DND-41 (cell line): ENCODE results near the gene GNA14.

ENCODE experiments used
- ATAC-seq: fragments of 200-7000 bp; cut with Tn5 transposase; 3 replicates; pipeline ENCODE4 v1.9.1; 2021; ENCODE audit warnings: low read depth; ENCODE audit not compliant: insufficient read depth
- DNase-seq: peaks from one replicate; pipeline ENCODE4 v3.0.0-alpha.2; 2020
- H2AFZ ChIP-seq: 2 replicates; pipeline ENCODE4 v1.6.0; 2012; ENCODE audit warnings: low read depth, low read length
- H3K27ac ChIP-seq: 2 replicates; pipeline ENCODE4 v1.5.1; 2012; ENCODE audit warnings: low read length, inconsistent platforms
- H3K27me3 ChIP-seq: fragments of 200-600 bp; sonication (generic); 2 replicates; pipeline ENCODE4 v1.6.0; 2012; ENCODE audit warnings: low read length, mild to moderate bottlenecking, inconsistent platforms; ENCODE audit not compliant: insufficient read depth, poor library complexity
- H3K36me3 ChIP-seq: 2 replicates; pipeline ENCODE4 v1.5.1; 2012; ENCODE audit warnings: low read length, inconsistent platforms; ENCODE audit not compliant: insufficient read depth
- H3K4me1 ChIP-seq: 2 replicates; pipeline ENCODE4 v1.5.1; 2012; ENCODE audit warnings: mild to moderate bottlenecking, low read length; ENCODE audit not compliant: insufficient read depth
- H3K4me2 ChIP-seq: 2 replicates; pipeline ENCODE4 v1.6.0; 2012; ENCODE audit warnings: mild to moderate bottlenecking, moderate library complexity, low read length, inconsistent platforms; ENCODE audit not compliant: insufficient read depth
- H3K4me3 ChIP-seq, 2 experiments: fragments of 200-600 bp in 1 of 2; shearing (Covaris generic) in 1 of 2; 2 replicates each; pipeline ENCODE4 v1.5.1; 2012 to 2016; ENCODE audit warnings: inconsistent platforms in 2 of 2, low read length in 2 of 2, mild to moderate bottlenecking in 2 of 2, low read depth in 1 of 2, moderate library complexity in 1 of 2
- H3K79me2 ChIP-seq: 2 replicates; pipeline ENCODE4 v1.6.0; 2012; ENCODE audit warnings: low read length, inconsistent platforms; ENCODE audit not compliant: insufficient read depth
- H3K9ac ChIP-seq: 2 replicates; pipeline ENCODE4 v1.6.0; 2012; ENCODE audit warnings: low read depth, mild to moderate bottlenecking, inconsistent platforms, low read length, moderate library complexity
- H3K9me3 ChIP-seq: 2 replicates; pipeline ENCODE4 v1.5.1; 2012; ENCODE audit warnings: low read length, moderate library complexity, mild to moderate bottlenecking, inconsistent platforms; ENCODE audit not compliant: insufficient read depth, severe bottlenecking
- H4K20me1 ChIP-seq: 2 replicates; pipeline ENCODE4 v1.6.0; 2012; ENCODE audit warnings: low read length; ENCODE audit not compliant: insufficient read depth
- CTCF ChIP-seq: IDR thresholded peaks from 2 replicates; pipeline ENCODE4 v1.5.1; 2012; ENCODE audit warnings: borderline replicate concordance, low read length, moderate library complexity, mild to moderate bottlenecking; ENCODE audit not compliant: poor library complexity, severe bottlenecking; ENCODE audit errors: extremely low read depth
- EZH2 ChIP-seq: IDR thresholded peaks from 3 replicates; pipeline ENCODE4 v1.6.1; 2012; ENCODE audit warnings: borderline replicate concordance, low read depth, mild to moderate bottlenecking, moderate library complexity, low read length, inconsistent platforms; ENCODE audit not compliant: severe bottlenecking

Gene GNA14

GRCh38 chr9:77680581-77680980, 32.5 kb upstream of the GNA14 start:
- H3K9me3 ChIP-seq: no peaks in the 10 kb centered on the region
- no peak overlapping the region for H3K4me2 ChIP-seq
- no peaks in the 10 kb centered on the region for H3K79me2 ChIP-seq
- no peak overlapping the region for H2AFZ ChIP-seq
- no peak overlapping the region for H3K4me3 ChIP-seq
- no peaks in the 10 kb centered on the region for H3K4me1 ChIP-seq
- no peaks in the 10 kb centered on the region for H3K36me3 ChIP-seq
- H3K27ac ChIP-seq: no peak overlapping the region
- no peaks in the 10 kb centered on the region for H4K20me1 ChIP-seq
- ATAC-seq: no peak
- no peak for TF ChIP-seq CTCF
- no peak for TF ChIP-seq EZH2
- H3K9ac ChIP-seq: no peak overlapping the region
- DNase-seq: no peak
- no peaks in the 10 kb centered on the region for H3K27me3 ChIP-seq

GRCh38 chr9:77679661-77680368, 31.7 kb upstream of the GNA14 start:
- no peaks in the 10 kb centered on the region for H3K79me2 ChIP-seq
- no peak overlapping the region for H2AFZ ChIP-seq
- ATAC-seq: no peak

GRCh38 chr9:77679088-77679487, 31.0 kb upstream of the GNA14 start:
- no peak for TF ChIP-seq EZH2
- TF ChIP-seq CTCF: no peak
- Histone ChIP-seq H3K36me3 (no peaks in the 10 kb centered on the region), H4K20me1 (no peaks in the 10 kb centered on the region), H3K4me1 (no peaks in the 10 kb centered on the region), H3K79me2 (no peaks in the 10 kb centered on the region), H3K9me3 (no peaks in the 10 kb centered on the region), H2AFZ (no peak overlapping the region), H3K4me2 (no peak overlapping the region), H3K4me3 (no peak overlapping the region), H3K9ac (no peak overlapping the region), H3K27ac (no peak overlapping the region), H3K27me3 (no peaks in the 10 kb centered on the region)
- ATAC-seq (no peak), DNase-seq (no peak)

More at GRCh38 chr9:77679661-77680368, 31.7 kb upstream of the GNA14 start:
- no peak for TF ChIP-seq CTCF
- no peak for TF ChIP-seq EZH2
- Histone ChIP-seq H3K36me3 (no peaks in the 10 kb centered on the region), H3K9me3 (no peaks in the 10 kb centered on the region), H3K27me3 (no peaks in the 10 kb centered on the region), H3K4me2 (no peak overlapping the region), H4K20me1 (no peaks in the 10 kb centered on the region), H3K9ac (no peak overlapping the region), H3K4me1 (no peaks in the 10 kb centered on the region), H3K4me3 (no peak overlapping the region), H3K27ac (no peak overlapping the region)
- DNase-seq: no peak
